Neural progenitor cell (in vitro differentiated cells): ENCODE results near the gene KCNG3. TPM values are rescaled to one million over a fixed set of nuclear protein-coding genes. Genes with fewer than 3 reads are reported as not detected.

Experiments
- DNase-seq: peaks from one replicate; pipeline ENCODE4 v3.0.0-alpha.2; 2016; ENCODE audit warnings: low spot score
- H2AFZ ChIP-seq: fragments of 200-600 bp; sonication (generic); replicated peaks from 2 replicates; pipeline ENCODE4 v1.6.1; 2016; ENCODE audit warnings: antibody characterized with exemption
- H3F3A ChIP-seq: fragments of 200-600 bp; sonication (generic); 2 replicates; pipeline ENCODE4 v1.6.1; 2016; ENCODE audit warnings: antibody characterized with exemption, low read depth
- H3K27ac ChIP-seq: fragments of 200-600 bp; sonication (generic); 2 replicates; pipeline ENCODE4 v1.5.1; 2016; ENCODE audit warnings: mild to moderate bottlenecking
- H3K27me3 ChIP-seq: fragments of 200-600 bp; sonication (generic); 2 replicates; pipeline ENCODE4 v1.6.1; 2016; ENCODE audit warnings: mild to moderate bottlenecking, moderate library complexity
- H3K36me3 ChIP-seq: fragments of 200-600 bp; sonication (generic); 2 replicates; pipeline ENCODE4 v1.5.1; 2016
- H3K4me1 ChIP-seq: fragments of 200-600 bp; sonication (generic); 2 replicates; pipeline ENCODE4 v1.6.1; 2016; ENCODE audit warnings: mixed run types
- H3K4me2 ChIP-seq: fragments of 200-600 bp; sonication (generic); 2 replicates; pipeline ENCODE4 v1.6.1; 2016
- H3K4me3 ChIP-seq: fragments of 200-600 bp; sonication (generic); 2 replicates; pipeline ENCODE4 v1.5.1; 2016
- H3K79me2 ChIP-seq: fragments of 200-600 bp; sonication (generic); 2 replicates; pipeline ENCODE4 v1.6.1; 2016; ENCODE audit warnings: low read depth
- H3K9ac ChIP-seq: fragments of 200-600 bp; sonication (generic); 2 replicates; pipeline ENCODE4 v1.6.1; 2016
- H3K9me3 ChIP-seq: fragments of 200-600 bp; sonication (generic); 2 replicates; pipeline ENCODE4 v1.5.1; 2016; ENCODE audit warnings: low read depth
- H4K20me1 ChIP-seq: fragments of 200-600 bp; sonication (generic); 2 replicates; pipeline ENCODE4 v1.6.1; 2016; ENCODE audit warnings: low read depth
- H3K27ac Mint-ChIP-seq: 3 replicates; pipeline ENCODE4 v1.8.0; 2021; ENCODE audit warnings: mixed read lengths
- H3K27me3 Mint-ChIP-seq: 2 replicates; pipeline ENCODE4 v1.8.0; 2022; ENCODE audit warnings: low read depth, mild to moderate bottlenecking, inconsistent platforms, moderate library complexity, mixed read lengths; ENCODE audit not compliant: insufficient read depth
- H3K36me3 Mint-ChIP-seq: 3 replicates; pipeline ENCODE4 v1.8.0; 2021; ENCODE audit warnings: mixed read lengths
- H3K4me1 Mint-ChIP-seq: 3 replicates; pipeline ENCODE4 v1.8.0; 2021; ENCODE audit warnings: mixed read lengths
- H3K4me3 Mint-ChIP-seq: 3 replicates; pipeline ENCODE4 v1.8.0; 2021; ENCODE audit warnings: mild to moderate bottlenecking, moderate library complexity, mixed read lengths
- H3K9me3 Mint-ChIP-seq: 3 replicates; pipeline ENCODE4 v1.8.0; 2020; ENCODE audit warnings: mixed read lengths
- EZH2 ChIP-seq: fragments of 200-600 bp; sonication (generic); IDR thresholded peaks from 2 replicates; pipeline ENCODE4 v1.6.1; 2017; ENCODE audit warnings: antibody characterized with exemption, mild to moderate bottlenecking, moderate library complexity
- EZH2phosphoT487 ChIP-seq: fragments of 200-600 bp; sonication (generic); IDR thresholded peaks from 2 replicates; pipeline ENCODE4 v1.6.1; 2017; ENCODE audit warnings: antibody characterized with exemption
- total RNA-seq: library from RNA; depleted of rRNA; stranded (reverse); fragments of >200 nt; gene quantifications from 2 replicates; pipeline ENCODE4 v1.2.3, GENCODE V29; 2015; ENCODE audit warnings: low replicate concordance
- TF ChIP-seq, protein P1 (sequence below): fragments of 200-600 bp; sonication (generic); IDR thresholded peaks from 2 replicates; pipeline ENCODE4 v1.5.1; 2017; ENCODE audit warnings: antibody characterized with exemption, mild to moderate bottlenecking

Gene KCNG3
- total RNA-seq, 1 donor from 2014 or later = 7.8 TPM

DNA sequence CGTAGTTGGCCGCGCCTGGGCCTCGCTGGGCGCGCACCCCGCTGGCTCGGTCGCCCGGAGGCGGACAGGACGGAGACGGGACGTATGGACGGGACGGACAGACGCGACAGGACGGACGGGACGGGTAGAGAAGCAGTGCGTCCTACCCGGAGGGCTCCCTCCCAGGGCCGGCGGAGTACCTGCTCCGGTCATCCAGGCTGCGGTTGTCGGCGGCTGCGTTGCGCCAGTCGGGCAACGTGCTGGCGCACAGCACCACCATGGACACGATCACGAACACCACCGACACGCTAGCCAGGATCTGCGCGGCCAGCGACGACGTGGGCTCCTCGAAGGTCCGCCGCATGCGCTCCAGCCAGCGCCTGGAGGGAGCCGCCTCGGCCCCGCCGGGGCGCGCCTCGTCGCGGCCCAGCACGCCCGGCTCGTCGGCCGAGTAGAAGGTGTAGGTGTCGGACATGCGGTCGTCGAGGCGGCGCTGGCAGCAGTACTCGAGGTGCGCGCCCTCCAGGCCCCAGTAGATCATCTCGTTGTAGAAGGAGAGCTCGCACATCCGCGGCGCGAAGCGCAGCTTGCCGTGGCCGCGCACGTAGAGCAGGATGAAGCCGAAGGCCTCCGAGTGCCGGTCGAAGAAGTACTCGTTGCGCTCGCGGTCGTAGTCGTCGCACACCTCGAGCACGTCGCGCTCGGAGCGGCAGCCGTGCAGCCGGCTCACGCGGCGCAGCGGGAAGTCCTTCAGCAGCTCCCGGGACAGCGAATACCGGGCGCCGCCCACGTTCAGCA, 903 bp downstream of the KCNG3 start:
- Histone ChIP-seq H2AFZ (peak overlapping the region; percentile 97), H3K27me3 (peaks cover 38% of the 10 kb centered on the region), H3K4me3 (peak overlapping the region; percentile 70), H3K79me2 (peaks cover 52% of the 10 kb centered on the region), H3K4me2 (peak overlapping the region; percentile 97), H4K20me1 (no peaks in the 10 kb centered on the region), H3K36me3 (no peaks in the 10 kb centered on the region), H3F3A (peaks cover 28% of the 10 kb centered on the region), H3K9me3 (no peaks in the 10 kb centered on the region), H3K27ac (no peak overlapping the region), H3K4me1 (peaks cover 26% of the 10 kb centered on the region), H3K9ac (no peak overlapping the region)
- H3K27ac Mint-ChIP-seq = no peak overlapping the region
- peak overlapping the region; percentile 84 for H3K4me3 Mint-ChIP-seq
- H3K27me3 Mint-ChIP-seq = peaks cover 22% of the 10 kb centered on the region
- no peaks in the 10 kb centered on the region for H3K36me3 Mint-ChIP-seq
- peaks cover 10% of the 10 kb centered on the region for H3K4me1 Mint-ChIP-seq
- no peaks in the 10 kb centered on the region for H3K9me3 Mint-ChIP-seq
- TF ChIP-seq EZH2 = peak; percentile 91
- TF ChIP-seq, protein P1, sequence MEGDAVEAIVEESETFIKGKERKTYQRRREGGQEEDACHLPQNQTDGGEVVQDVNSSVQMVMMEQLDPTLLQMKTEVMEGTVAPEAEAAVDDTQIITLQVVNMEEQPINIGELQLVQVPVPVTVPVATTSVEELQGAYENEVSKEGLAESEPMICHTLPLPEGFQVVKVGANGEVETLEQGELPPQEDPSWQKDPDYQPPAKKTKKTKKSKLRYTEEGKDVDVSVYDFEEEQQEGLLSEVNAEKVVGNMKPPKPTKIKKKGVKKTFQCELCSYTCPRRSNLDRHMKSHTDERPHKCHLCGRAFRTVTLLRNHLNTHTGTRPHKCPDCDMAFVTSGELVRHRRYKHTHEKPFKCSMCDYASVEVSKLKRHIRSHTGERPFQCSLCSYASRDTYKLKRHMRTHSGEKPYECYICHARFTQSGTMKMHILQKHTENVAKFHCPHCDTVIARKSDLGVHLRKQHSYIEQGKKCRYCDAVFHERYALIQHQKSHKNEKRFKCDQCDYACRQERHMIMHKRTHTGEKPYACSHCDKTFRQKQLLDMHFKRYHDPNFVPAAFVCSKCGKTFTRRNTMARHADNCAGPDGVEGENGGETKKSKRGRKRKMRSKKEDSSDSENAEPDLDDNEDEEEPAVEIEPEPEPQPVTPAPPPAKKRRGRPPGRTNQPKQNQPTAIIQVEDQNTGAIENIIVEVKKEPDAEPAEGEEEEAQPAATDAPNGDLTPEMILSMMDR = no peak
- peak; percentile 85 for TF ChIP-seq EZH2phosphoT487
- peak; percentile 79 for DNase-seq

DNA sequence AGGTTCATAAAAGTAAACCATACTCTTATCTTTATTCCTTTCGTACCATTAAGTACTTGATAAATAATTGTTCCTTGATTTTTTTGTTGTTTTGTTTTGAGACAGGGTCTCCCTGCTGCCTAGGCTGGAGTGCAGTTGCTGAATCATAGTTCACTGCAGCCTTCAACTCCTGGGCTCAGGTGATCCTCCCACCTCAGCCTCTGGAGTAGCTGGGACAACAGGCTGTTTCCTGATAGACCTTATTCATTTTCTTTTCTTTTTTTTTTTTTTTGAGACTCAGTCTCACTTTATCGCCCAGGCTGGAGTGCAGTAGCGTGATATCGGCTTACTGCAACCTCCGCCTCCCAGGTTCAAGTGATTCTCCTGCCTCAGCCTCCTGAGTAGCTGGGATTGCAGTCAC, 5.5 kb downstream of the KCNG3 start:
- H3K36me3 ChIP-seq = no peaks in the 10 kb centered on the region

DNA sequence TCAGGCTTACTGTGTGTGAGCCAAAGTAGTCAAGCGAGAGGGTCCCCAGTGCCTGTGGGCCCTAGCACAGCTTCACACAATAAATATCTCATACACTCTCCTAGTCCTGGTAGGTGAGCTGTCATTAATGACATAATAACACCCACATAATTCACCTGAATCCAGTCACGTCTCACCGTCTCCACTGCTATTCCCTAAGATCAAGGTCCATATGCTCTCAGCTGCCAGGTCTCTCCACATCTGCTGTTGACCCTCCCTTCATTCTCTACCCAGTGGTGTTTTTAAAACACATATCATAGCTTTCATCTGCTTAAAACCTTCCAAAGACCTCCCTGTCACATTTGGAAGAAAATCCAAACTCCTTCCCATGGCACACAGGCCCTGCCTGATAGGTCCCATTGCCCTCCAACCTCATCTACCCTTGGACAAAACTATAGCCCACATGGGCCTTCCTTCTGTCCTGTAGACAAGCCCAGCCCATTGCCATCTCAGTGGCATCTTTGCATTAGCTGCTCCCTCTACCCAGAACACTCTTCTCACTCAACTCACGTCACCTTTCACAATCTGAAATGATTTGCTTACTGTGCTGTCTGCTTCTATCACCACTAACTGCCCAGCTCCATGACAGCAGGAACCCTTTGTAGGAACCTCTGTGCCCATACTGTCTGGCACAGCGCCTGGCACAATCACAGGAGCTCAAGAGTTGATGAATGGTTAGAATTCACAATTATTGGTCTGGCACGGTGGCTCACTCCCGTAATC, 7.5 kb downstream of the KCNG3 start:
- Histone ChIP-seq H3K27ac (no peak overlapping the region), H3K9me3 (no peaks in the 10 kb centered on the region), H3K9ac (no peak overlapping the region), H3K4me3 (no peak overlapping the region), H4K20me1 (no peaks in the 10 kb centered on the region), H3K27me3 (peaks cover 3% of the 10 kb centered on the region), H3K4me2 (no peak overlapping the region), H3F3A (no peaks in the 10 kb centered on the region), H2AFZ (no peak overlapping the region), H3K36me3 (no peaks in the 10 kb centered on the region), H3K4me1 (peaks cover 3% of the 10 kb centered on the region), H3K79me2 (peaks cover 70% of the 10 kb centered on the region)
- no peaks in the 10 kb centered on the region for H3K9me3 Mint-ChIP-seq
- DNase-seq = no peak
- no peaks in the 10 kb centered on the region for H3K4me1 Mint-ChIP-seq
- no peaks in the 10 kb centered on the region for H3K36me3 Mint-ChIP-seq
- H3K4me3 Mint-ChIP-seq = no peak overlapping the region
- no peaks in the 10 kb centered on the region for H3K27me3 Mint-ChIP-seq
- no peak overlapping the region for H3K27ac Mint-ChIP-seq
- TF ChIP-seq, protein P1 = no peak
- no peak for TF ChIP-seq EZH2
- TF ChIP-seq EZH2phosphoT487 = no peak

More for the DNA sequence above, 5.5 kb downstream of the KCNG3 start:
- no peak overlapping the region for H3K9ac ChIP-seq
- H3K27ac ChIP-seq = no peak overlapping the region
- DNase-seq = no peak
- H4K20me1 ChIP-seq = no peaks in the 10 kb centered on the region
- Mint-ChIP-seq H3K36me3 (no peaks in the 10 kb centered on the region), H3K27me3 (peaks cover 15% of the 10 kb centered on the region), H3K9me3 (no peaks in the 10 kb centered on the region), H3K4me3 (no peak overlapping the region), H3K4me1 (no peaks in the 10 kb centered on the region), H3K27ac (no peak overlapping the region)
- H3K4me2 ChIP-seq = no peak overlapping the region
- peaks cover 9% of the 10 kb centered on the region for H3K4me1 ChIP-seq
- H2AFZ ChIP-seq = no peak overlapping the region
- H3K9me3 ChIP-seq = no peaks in the 10 kb centered on the region
- H3K27me3 ChIP-seq = peaks cover 23% of the 10 kb centered on the region
- H3K79me2 ChIP-seq = peaks cover 79% of the 10 kb centered on the region
- no peak overlapping the region for H3K4me3 ChIP-seq
- H3F3A ChIP-seq = peaks cover 4% of the 10 kb centered on the region
- TF ChIP-seq, protein P1 = no peak
- TF ChIP-seq EZH2 (no peak), EZH2phosphoT487 (no peak)
